ENCODE results near the gene HIPK4. TPM values are rescaled to one million over a fixed set of nuclear protein-coding genes. Genes with fewer than 3 reads are reported as not detected.

Gene HIPK4
- total and polyA plus RNA-seq, 9 of the 15 experiments (the other 6 are each of a cell fraction or from before 2014, with no cell fraction given): 0.06 to 0.09 TPM; not detected in 7

GRCh38 chr19:40422748-40423566, 33.0 kb upstream of the HIPK4 start (continued):
- no peak for TF ChIP-seq CHD7 (IDR thresholded peaks at IDR 0.05; ENCODE audit: low read depth, low read length)
- TF ChIP-seq ZNF121 (CRISPR knock-in tag; conservative IDR thresholded peaks at IDR 0.05): no peak
- TF ChIP-seq RBFOX2 (IDR thresholded peaks at IDR 0.05; ENCODE audit: low read depth, low read length): peak; percentile 58
- TF ChIP-seq TRIM25 (IDR thresholded peaks at IDR 0.05; ENCODE audit: borderline replicate concordance): no peak
- TF ChIP-seq FIP1L1 (IDR thresholded peaks at IDR 0.05; ENCODE audit: low read depth, low read length, poor library complexity, severe bottlenecking): peak; percentile 33
- no peak for TF ChIP-seq ZFP30 (CRISPR knock-in tag; IDR thresholded peaks at IDR 0.05; ENCODE audit: borderline replicate concordance)
- 0 out of 2 replicates have a peak, but pooled peaks have one; percentile 8 for TF ChIP-seq USF1 (CRISPR knock-in tag; IDR thresholded peaks at IDR 0.05)

Data from K562 (cell line).